Hepatocyte (in vitro differentiated cells): ENCODE results near the gene RNF175.

Source experiments
- EZH2phosphoT487 ChIP-seq: fragments of 200-600 bp; sonication (generic); IDR thresholded peaks from one replicate; pipeline ENCODE4 v1.6.1; 2018; ENCODE audit warnings: antibody characterized with exemption, mild to moderate bottlenecking, low read depth, moderate library complexity; ENCODE audit not compliant: unreplicated experiment, severe bottlenecking
- TF ChIP-seq, protein P1 (sequence below): fragments of 200-600 bp; sonication (generic); IDR thresholded peaks from 2 replicates; pipeline ENCODE4 v1.5.1; 2016; ENCODE audit warnings: antibody characterized with exemption, mild to moderate bottlenecking; ENCODE audit not compliant: poor library complexity

DNA sequence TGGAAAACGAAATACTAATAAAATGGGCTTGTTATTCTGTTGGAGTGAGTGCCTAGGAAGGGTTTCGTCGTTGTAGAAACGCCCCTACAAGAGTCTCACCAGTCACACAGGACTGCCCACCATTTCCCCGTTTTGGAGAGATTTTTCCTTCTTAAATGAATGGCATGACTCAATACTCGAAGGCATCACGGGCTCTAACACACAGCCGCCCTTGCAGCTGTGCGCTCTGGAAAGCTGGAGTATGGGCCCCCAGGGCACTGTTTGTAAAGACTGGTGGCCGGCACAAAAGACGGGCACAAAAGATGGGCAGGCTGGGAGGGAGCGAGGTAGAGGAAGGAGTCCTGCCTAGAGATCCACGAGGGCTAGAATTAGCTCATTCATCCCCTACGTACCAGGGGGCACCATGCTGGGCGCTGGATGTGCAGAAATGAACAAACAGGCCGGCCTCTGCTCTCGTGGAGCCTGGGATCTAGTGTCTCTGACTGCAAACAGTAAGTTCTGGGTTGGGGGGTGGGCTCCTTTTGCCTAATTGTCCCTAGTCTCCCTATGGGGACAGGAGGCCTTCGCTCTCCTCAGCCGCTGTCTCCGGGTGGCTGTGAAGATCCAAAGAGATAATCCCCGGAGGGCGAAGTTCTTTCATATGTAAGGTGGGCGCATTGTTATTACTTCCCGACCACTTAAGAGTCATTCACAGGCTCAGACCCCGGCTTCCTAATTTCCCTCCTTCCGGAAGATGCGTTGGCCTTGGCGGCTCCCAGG is 30.1 kb upstream of the RNF175 start:
- TF ChIP-seq, protein P1, sequence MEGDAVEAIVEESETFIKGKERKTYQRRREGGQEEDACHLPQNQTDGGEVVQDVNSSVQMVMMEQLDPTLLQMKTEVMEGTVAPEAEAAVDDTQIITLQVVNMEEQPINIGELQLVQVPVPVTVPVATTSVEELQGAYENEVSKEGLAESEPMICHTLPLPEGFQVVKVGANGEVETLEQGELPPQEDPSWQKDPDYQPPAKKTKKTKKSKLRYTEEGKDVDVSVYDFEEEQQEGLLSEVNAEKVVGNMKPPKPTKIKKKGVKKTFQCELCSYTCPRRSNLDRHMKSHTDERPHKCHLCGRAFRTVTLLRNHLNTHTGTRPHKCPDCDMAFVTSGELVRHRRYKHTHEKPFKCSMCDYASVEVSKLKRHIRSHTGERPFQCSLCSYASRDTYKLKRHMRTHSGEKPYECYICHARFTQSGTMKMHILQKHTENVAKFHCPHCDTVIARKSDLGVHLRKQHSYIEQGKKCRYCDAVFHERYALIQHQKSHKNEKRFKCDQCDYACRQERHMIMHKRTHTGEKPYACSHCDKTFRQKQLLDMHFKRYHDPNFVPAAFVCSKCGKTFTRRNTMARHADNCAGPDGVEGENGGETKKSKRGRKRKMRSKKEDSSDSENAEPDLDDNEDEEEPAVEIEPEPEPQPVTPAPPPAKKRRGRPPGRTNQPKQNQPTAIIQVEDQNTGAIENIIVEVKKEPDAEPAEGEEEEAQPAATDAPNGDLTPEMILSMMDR: no peak
- no peak for TF ChIP-seq EZH2phosphoT487
